ENCODE measurements around the gene WNT7A.

Gene WNT7A

GRCh38 chr3:13887495-13888300, 7.8 kb upstream of the WNT7A start:
- Histone ChIP-seq H3K9me2 (replicated peaks; ENCODE audit: insufficient read depth, low read length) (no peaks in the 10 kb centered on the region), H3K9me3 (replicated peaks; ENCODE audit: insufficient read depth, low read length) (no peaks in the 10 kb centered on the region), H3K4me2 (ENCODE audit: low read depth, low read length) (no peak overlapping the region), H3K36me3 (replicated peaks; ENCODE audit: insufficient read depth, low read length) (no peaks in the 10 kb centered on the region), H3K4me3 (ENCODE audit: low read length) (no peak overlapping the region), H4K20me1 (ENCODE audit: insufficient read depth, low read length) (no peaks in the 10 kb centered on the region), H3K79me2 (ENCODE audit: low read length) (no peaks in the 10 kb centered on the region), H3K27ac (ENCODE audit: low read length) (no peak overlapping the region), H2AFZ (ENCODE audit: low read length) (no peak overlapping the region), H3F3A (ENCODE audit: insufficient read depth, low read length) (no peaks in the 10 kb centered on the region), H3K27me3 (replicated peaks; ENCODE audit: insufficient read depth, low read length) (peaks cover 27% of the 10 kb centered on the region), H3K9ac (ENCODE audit: low read length) (no peak overlapping the region), H3K4me1 (ENCODE audit: low read length) (no peaks in the 10 kb centered on the region)
- DNase-seq = no peak
- TF ChIP-seq EZH2 (optimal IDR thresholded peaks at IDR 0.05; ENCODE audit: low read depth, low read length) = no peak
- TF ChIP-seq CTCF (IDR thresholded peaks at IDR 0.05; ENCODE audit: low read length) = no peak
- TF ChIP-seq EZH2phosphoT487 (IDR thresholded peaks at IDR 0.05; ENCODE audit: low read length) = no peak

- Histone ChIP-seq H3K4me2 (ENCODE audit: low read depth, low read length) (no peak overlapping the region), H3K9me3 (replicated peaks; ENCODE audit: insufficient read depth, low read length) (no peaks in the 10 kb centered on the region), H3K27me3 (replicated peaks; ENCODE audit: insufficient read depth, low read length) (peaks cover 27% of the 10 kb centered on the region), H3K9me2 (replicated peaks; ENCODE audit: insufficient read depth, low read length) (no peaks in the 10 kb centered on the region), H3K36me3 (replicated peaks; ENCODE audit: insufficient read depth, low read length) (no peaks in the 10 kb centered on the region), H3K27ac (ENCODE audit: low read length) (no peak overlapping the region), H2AFZ (ENCODE audit: low read length) (no peak overlapping the region), H3K79me2 (ENCODE audit: low read length) (no peaks in the 10 kb centered on the region), H3K4me1 (ENCODE audit: low read length) (no peaks in the 10 kb centered on the region), H3K4me3 (ENCODE audit: low read length) (no peak overlapping the region), H3F3A (ENCODE audit: insufficient read depth, low read length) (no peaks in the 10 kb centered on the region), H3K9ac (ENCODE audit: low read length) (no peak overlapping the region), H4K20me1 (ENCODE audit: insufficient read depth, low read length) (no peaks in the 10 kb centered on the region)
- DNase-seq = no peak
- TF ChIP-seq CTCF (IDR thresholded peaks at IDR 0.05; ENCODE audit: low read length) = no peak
- no peak for TF ChIP-seq EZH2 (optimal IDR thresholded peaks at IDR 0.05; ENCODE audit: low read depth, low read length)
- no peak for TF ChIP-seq EZH2phosphoT487 (IDR thresholded peaks at IDR 0.05; ENCODE audit: low read length)
Measured at GRCh38 chr3:13886593-13887129, 6.8 kb upstream of the WNT7A start.

GRCh38 chr3:13885704-13886010, 5.8 kb upstream of the WNT7A start:
- H3K9me2 ChIP-seq (replicated peaks; ENCODE audit: insufficient read depth, low read length) = no peaks in the 10 kb centered on the region
- no peaks in the 10 kb centered on the region for H3K36me3 ChIP-seq (replicated peaks; ENCODE audit: insufficient read depth, low read length)
- H3K4me2 ChIP-seq (ENCODE audit: low read depth, low read length) = no peak overlapping the region
- no peak overlapping the region for H3K27ac ChIP-seq (ENCODE audit: low read length)
- no peak for DNase-seq
- no peaks in the 10 kb centered on the region for H3K9me3 ChIP-seq (replicated peaks; ENCODE audit: insufficient read depth, low read length)
- H3K79me2 ChIP-seq (ENCODE audit: low read length) = no peaks in the 10 kb centered on the region
- no peaks in the 10 kb centered on the region for H4K20me1 ChIP-seq (ENCODE audit: insufficient read depth, low read length)
- no peaks in the 10 kb centered on the region for H3F3A ChIP-seq (ENCODE audit: insufficient read depth, low read length)
- H3K4me1 ChIP-seq (ENCODE audit: low read length) = no peaks in the 10 kb centered on the region
- H2AFZ ChIP-seq (ENCODE audit: low read length) = no peak overlapping the region
- H3K4me3 ChIP-seq (ENCODE audit: low read length) = no peak overlapping the region
- H3K27me3 ChIP-seq (replicated peaks; ENCODE audit: insufficient read depth, low read length) = peaks cover 37% of the 10 kb centered on the region
- no peak overlapping the region for H3K9ac ChIP-seq (ENCODE audit: low read length)
- no peak for TF ChIP-seq CTCF (IDR thresholded peaks at IDR 0.05; ENCODE audit: low read length)
- TF ChIP-seq EZH2phosphoT487 (IDR thresholded peaks at IDR 0.05; ENCODE audit: low read length) = no peak
- no peak for TF ChIP-seq EZH2 (optimal IDR thresholded peaks at IDR 0.05; ENCODE audit: low read depth, low read length)
